Smooth muscle cell (in vitro differentiated cells): ENCODE data around the gene A4GALT. TPM values are rescaled to one million over a fixed set of nuclear protein-coding genes. Genes with fewer than 3 reads are reported as not detected.
A peak's percentile ranks its signal among the peaks of the same experiment; 100 is the strongest.
"Not testable (repeated sequence)": the region's sequence is repeated elsewhere in the genome, so short reads cannot be mapped to it uniquely, and the experiment has no call there.

Source experiments
- DNase-seq: peaks from one replicate; lab custom pipeline; 2025; ENCODE audit not compliant: unreplicated experiment; lab: John Stamatoyannopoulos, UW
- H2AFZ ChIP-seq: fragments of 200-600 bp; sonication (generic); 2 replicates; pipeline ENCODE4 v1.6.0; 2016; ENCODE audit warnings: antibody characterized with exemption, low read depth, mild to moderate bottlenecking
- H3F3A ChIP-seq: fragments of 200-600 bp; sonication (generic); 2 replicates; pipeline ENCODE4 v1.6.0; 2017; ENCODE audit warnings: antibody characterized with exemption, low read depth
- H3K27ac ChIP-seq: fragments of 200-600 bp; sonication (generic); 2 replicates; pipeline ENCODE4 v1.5.1; 2016; ENCODE audit warnings: low read depth, mild to moderate bottlenecking
- H3K27me3 ChIP-seq: fragments of 200-600 bp; sonication (generic); 2 replicates; pipeline ENCODE4 v1.6.1; 2016; ENCODE audit warnings: low read depth, mild to moderate bottlenecking
- H3K36me3 ChIP-seq: fragments of 200-600 bp; sonication (generic); 2 replicates; pipeline ENCODE4 v1.5.1; 2016; ENCODE audit warnings: low read depth
- H3K4me1 ChIP-seq: fragments of 200-600 bp; sonication (generic); 2 replicates; pipeline ENCODE4 v1.5.1; 2016; ENCODE audit warnings: low read depth
- H3K4me2 ChIP-seq: fragments of 200-600 bp; sonication (generic); 2 replicates; pipeline ENCODE4 v1.6.0; 2016; ENCODE audit warnings: mild to moderate bottlenecking
- H3K4me3 ChIP-seq: fragments of 200-600 bp; sonication (generic); 2 replicates; pipeline ENCODE4 v1.5.1; 2016; ENCODE audit warnings: mild to moderate bottlenecking
- H3K79me2 ChIP-seq: fragments of 200-600 bp; sonication (generic); 2 replicates; pipeline ENCODE4 v1.6.0; 2016; ENCODE audit warnings: low read depth, mild to moderate bottlenecking
- H3K9ac ChIP-seq: fragments of 200-600 bp; sonication (generic); 2 replicates; pipeline ENCODE4 v1.6.0; 2016; ENCODE audit warnings: low read depth
- H3K9me3 ChIP-seq: fragments of 200-600 bp; sonication (generic); replicated peaks from 2 replicates; pipeline ENCODE4 v1.5.1; 2016; ENCODE audit warnings: low read depth
- H4K20me1 ChIP-seq: fragments of 200-600 bp; sonication (generic); 2 replicates; pipeline ENCODE4 v1.6.0; 2016; ENCODE audit warnings: low read depth
- WGBS: methylation state at CpG from one replicate; pipeline ENCODE4 v1.1.7; 2016; ENCODE audit warnings: low lambda C conversion rate; 5-methylcytosine and 5-hydroxymethylcytosine counted together
- polyA plus RNA-seq: library from polyadenylated mRNA; unstranded; fragments of >200 nt; fragmentation: Nextera tagmentation; extraction: Ambion mirVana; gene quantifications from 2 replicates; pipeline ENCODE4 v1.2.1, GENCODE V29; 2016
- total RNA-seq: library from RNA; depleted of rRNA; stranded (reverse); fragments of >200 nt; gene quantifications from 2 replicates; pipeline ENCODE4 v1.2.3, GENCODE V29; 2014
- TF ChIP-seq, protein P1 (sequence below): fragments of 200-600 bp; sonication (generic); IDR thresholded peaks from 2 replicates; pipeline ENCODE4 v1.5.1; 2017; ENCODE audit warnings: borderline replicate concordance, mild to moderate bottlenecking, antibody characterized with exemption; ENCODE audit not compliant: insufficient read depth, poor library complexity, severe bottlenecking

A4GALT gene
- total and polyA plus RNA-seq, 2 experiments from 2014 or later: 0.99 to 1.6 TPM

DNA sequence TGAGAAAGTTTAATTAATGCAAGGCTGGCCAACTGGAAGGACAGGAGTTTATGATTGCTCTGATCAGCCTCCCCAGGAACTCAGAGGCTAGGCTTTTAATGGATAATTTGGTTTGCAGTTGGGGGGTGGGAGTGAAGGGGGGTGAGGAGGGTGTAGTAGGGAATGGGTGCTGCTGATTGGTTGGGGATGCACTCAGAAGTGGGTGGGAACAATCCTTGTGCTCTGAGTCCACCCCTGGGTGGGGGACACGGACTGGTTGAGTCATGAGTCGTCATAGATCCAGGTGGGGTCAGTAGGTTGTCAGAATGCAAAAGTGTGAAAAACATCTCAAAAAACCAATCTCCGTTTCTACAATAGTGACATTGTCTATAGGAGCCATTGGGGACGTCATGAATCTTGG lies 50.6 kb downstream of the A4GALT start:
- no peak for DNase-seq
- Histone ChIP-seq H3K79me2 (no peaks in the 10 kb centered on the region), H3K9me3 (no peaks in the 10 kb centered on the region), H2AFZ (no peak overlapping the region), H3K27ac (no peak overlapping the region), H3K4me2 (no peak overlapping the region), H3K36me3 (no peaks in the 10 kb centered on the region), H3K4me3 (no peak overlapping the region), H3K4me1 (no peaks in the 10 kb centered on the region), H4K20me1 (no peaks in the 10 kb centered on the region), H3K9ac (no peak overlapping the region), H3F3A (no peaks in the 10 kb centered on the region), H3K27me3 (no peaks in the 10 kb centered on the region)
- TF ChIP-seq, protein P1, sequence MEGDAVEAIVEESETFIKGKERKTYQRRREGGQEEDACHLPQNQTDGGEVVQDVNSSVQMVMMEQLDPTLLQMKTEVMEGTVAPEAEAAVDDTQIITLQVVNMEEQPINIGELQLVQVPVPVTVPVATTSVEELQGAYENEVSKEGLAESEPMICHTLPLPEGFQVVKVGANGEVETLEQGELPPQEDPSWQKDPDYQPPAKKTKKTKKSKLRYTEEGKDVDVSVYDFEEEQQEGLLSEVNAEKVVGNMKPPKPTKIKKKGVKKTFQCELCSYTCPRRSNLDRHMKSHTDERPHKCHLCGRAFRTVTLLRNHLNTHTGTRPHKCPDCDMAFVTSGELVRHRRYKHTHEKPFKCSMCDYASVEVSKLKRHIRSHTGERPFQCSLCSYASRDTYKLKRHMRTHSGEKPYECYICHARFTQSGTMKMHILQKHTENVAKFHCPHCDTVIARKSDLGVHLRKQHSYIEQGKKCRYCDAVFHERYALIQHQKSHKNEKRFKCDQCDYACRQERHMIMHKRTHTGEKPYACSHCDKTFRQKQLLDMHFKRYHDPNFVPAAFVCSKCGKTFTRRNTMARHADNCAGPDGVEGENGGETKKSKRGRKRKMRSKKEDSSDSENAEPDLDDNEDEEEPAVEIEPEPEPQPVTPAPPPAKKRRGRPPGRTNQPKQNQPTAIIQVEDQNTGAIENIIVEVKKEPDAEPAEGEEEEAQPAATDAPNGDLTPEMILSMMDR: no peak
- 90% methylated on average over 4 of the region's 4 CpGs for WGBS

DNA sequence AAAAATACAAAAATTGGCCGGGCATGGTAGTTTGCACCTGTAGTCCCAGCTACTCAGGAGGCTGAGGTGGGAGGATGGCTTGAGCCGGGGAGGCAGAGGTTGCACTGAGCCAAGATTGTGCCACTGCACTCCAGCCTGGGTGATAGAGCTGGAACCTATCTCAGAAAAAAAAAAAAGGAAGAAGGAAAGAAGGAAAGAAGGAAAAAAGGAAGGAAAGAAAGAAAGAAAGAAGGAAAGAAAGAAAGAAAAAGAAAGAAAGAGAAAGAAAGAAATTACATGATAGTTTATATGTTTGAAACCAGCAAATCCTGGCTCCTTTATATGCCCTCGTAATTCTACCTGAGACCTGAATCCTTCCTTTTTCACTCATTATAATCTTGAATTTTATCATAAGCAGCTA lies 54.3 kb downstream of the A4GALT start:
- H4K20me1 ChIP-seq, H3K4me2 ChIP-seq, H3K36me3 ChIP-seq, H3K4me1 ChIP-seq, H3K79me2 ChIP-seq, H3K27ac ChIP-seq, H3K4me3 ChIP-seq, H3K9me3 ChIP-seq, H3K27me3 ChIP-seq, H3K9ac ChIP-seq, DNase-seq, H3F3A ChIP-seq, H2AFZ ChIP-seq: not testable (repeated sequence)
- WGBS: 92% methylated on average over 3 of the region's 3 CpGs

DNA sequence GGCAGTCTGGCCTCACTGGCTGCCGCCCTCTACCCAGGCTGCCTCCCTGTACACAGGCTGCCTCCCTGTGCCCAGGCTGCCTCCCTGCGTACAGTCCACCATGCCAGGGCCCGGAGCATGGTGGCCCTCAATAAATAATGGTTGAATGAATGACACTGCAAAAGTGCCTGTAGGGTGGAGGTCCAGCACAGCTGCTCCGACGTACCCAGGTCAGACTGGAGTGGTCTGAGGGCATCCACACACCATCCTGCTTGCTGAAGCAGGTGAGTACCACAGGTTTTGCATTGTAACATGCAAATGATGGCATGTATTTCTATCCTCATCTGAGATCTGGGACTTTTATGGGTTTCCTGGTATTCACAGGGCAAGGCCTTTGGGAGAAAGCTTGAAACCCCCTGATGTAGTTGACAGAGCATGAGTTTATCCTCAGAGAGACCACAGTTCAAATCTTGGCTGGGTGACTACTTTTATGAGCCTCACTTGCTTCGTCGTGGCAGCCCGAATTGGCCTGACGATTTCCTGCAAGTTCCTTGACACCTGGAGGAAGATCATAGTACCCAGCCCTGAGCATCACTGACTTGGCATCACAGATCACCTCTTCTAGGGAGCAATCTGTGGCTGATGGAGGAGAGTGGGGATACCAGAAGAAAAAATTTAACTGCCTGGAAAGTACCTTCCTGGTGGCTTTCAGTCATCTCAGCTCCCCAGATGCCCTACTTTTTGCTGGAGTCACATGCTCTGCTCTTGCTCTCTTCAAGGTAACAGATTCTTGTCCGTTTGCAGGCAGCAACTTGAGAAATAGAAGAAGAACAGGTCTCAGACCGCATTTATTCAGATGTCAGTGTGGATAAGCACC lies 55.5 kb downstream of the A4GALT start:
- Histone ChIP-seq H3K36me3 (no peaks in the 10 kb centered on the region), H3K27me3 (no peaks in the 10 kb centered on the region), H3K4me3 (no peak overlapping the region), H3K27ac (no peak overlapping the region), H4K20me1 (no peaks in the 10 kb centered on the region), H3K4me2 (no peak overlapping the region), H3K9ac (no peak overlapping the region), H3K4me1 (no peaks in the 10 kb centered on the region), H3F3A (no peaks in the 10 kb centered on the region), H2AFZ (no peak overlapping the region), H3K9me3 (no peaks in the 10 kb centered on the region), H3K79me2 (no peaks in the 10 kb centered on the region)
- no peak for DNase-seq
- TF ChIP-seq, protein P1: no peak
- 74% methylated on average over 11 of the region's 11 CpGs for WGBS

DNA sequence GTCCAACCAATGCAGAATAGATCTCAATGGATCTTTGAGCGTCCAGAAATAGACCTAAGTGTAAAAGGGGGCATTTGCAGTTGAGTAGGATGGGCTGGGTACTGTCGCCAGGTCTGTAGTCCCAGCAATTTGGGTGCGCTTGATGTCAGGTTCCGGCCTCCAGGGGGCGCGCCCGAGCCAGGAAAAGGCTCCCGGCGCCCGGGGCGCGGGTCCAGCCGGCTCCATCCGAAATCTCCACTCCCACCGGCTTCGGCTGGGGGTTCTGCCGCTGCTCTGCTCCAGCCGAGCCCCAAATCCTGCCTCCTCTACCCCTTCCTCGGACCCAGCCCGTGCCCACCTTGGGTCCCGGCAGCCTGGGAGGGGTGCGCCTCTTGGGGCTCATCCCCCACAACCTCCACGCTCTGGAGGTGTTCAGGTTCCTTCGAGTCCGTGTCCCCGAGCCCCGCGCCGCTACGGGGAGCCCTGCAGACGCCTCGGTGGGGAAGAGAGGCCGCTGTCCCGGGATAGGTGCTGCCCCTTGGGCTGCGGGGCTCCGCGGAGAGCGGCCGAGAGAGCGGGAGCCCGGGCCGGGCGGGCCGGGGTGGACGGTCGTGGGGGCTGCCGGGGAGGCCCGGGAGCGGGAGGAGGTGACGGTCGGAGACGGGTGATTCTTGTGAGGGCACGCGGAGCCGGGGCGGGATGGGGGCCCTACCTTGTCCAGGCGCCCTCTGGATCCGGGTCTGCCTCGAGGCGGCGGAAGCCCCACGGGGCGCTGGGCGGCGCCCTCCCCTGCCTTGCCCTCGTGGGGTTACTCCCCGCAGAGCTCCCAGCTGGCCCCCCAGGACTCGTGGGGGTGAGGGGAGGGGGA lies 58.5 kb downstream of the A4GALT start:
- Histone ChIP-seq H3K9ac (no peak overlapping the region), H2AFZ (peak overlapping the region; percentile 98), H3K27ac (no peak overlapping the region), H3F3A (no peaks in the 10 kb centered on the region), H4K20me1 (no peaks in the 10 kb centered on the region), H3K4me2 (peak overlapping the region; percentile 97), H3K9me3 (no peaks in the 10 kb centered on the region), H3K79me2 (no peaks in the 10 kb centered on the region), H3K27me3 (no peaks in the 10 kb centered on the region), H3K4me3 (peak overlapping the region; percentile 59), H3K36me3 (no peaks in the 10 kb centered on the region), H3K4me1 (no peaks in the 10 kb centered on the region)
- TF ChIP-seq, protein P1: peak; percentile 87
- WGBS: 2% methylated on average over 34 of the region's 68 CpGs
- DNase-seq: peak; percentile 60
